HEK293T (cell line): ENCODE data around the gene TMEM88.

Source experiments
- CTCF ChIA-PET: fragments of 350-600 bp; formaldehyde crosslinking; extraction: SDS; loops from one replicate; lab custom pipeline; 2021; ENCODE audit warnings: antibody characterized with exemption, inconsistent platforms; lab: Yijun Ruan, JAX
- POLR2A ChIA-PET: fragments of 350-600 bp; formaldehyde crosslinking; extraction: SDS; loops from one replicate; lab custom pipeline; 2020; ENCODE audit warnings: antibody characterized with exemption, inconsistent platforms; lab: Yijun Ruan, JAX
- DNase-seq: peaks from one replicate; pipeline ENCODE4 v3.0.0; 2012; ENCODE audit warnings: mixed read lengths; ENCODE audit errors: extremely low spot score
- ARNT ChIP-seq: fragments of 450-650 bp; IDR thresholded peaks from 2 replicates; pipeline ENCODE4 v1.6.1; 2017; ENCODE audit warnings: mild to moderate bottlenecking
- BHLHE40 ChIP-seq: fragments of 450-650 bp; IDR thresholded peaks from 2 replicates; pipeline ENCODE4 v1.6.1; 2016; ENCODE audit warnings: mild to moderate bottlenecking, moderate library complexity, borderline replicate concordance
- CTBP1 ChIP-seq: fragments of 450-650 bp; IDR thresholded peaks from 2 replicates; pipeline ENCODE4 v1.6.1; 2016; ENCODE audit warnings: borderline replicate concordance
- ELF4 ChIP-seq: fragments of 450-650 bp; IDR thresholded peaks from 2 replicates; pipeline ENCODE4 v1.6.1; 2017; ENCODE audit warnings: antibody characterized with exemption
- FOXA1 ChIP-seq: fragments of 450-650 bp; IDR thresholded peaks from 2 replicates; pipeline ENCODE4 v1.6.1; 2016; ENCODE audit warnings: mild to moderate bottlenecking
- FOXK2 ChIP-seq: fragments of 450-650 bp; IDR thresholded peaks from 2 replicates; pipeline ENCODE4 v1.6.1; 2016; ENCODE audit warnings: mild to moderate bottlenecking
- FOXM1 ChIP-seq: fragments of 450-650 bp; IDR thresholded peaks from 2 replicates; pipeline ENCODE4 v1.6.1; 2017; ENCODE audit warnings: mild to moderate bottlenecking, borderline replicate concordance
- HDGF ChIP-seq: fragments of 450-650 bp; IDR thresholded peaks from 2 replicates; pipeline ENCODE4 v1.6.1; 2017; ENCODE audit warnings: antibody characterized with exemption, borderline replicate concordance
- L3MBTL2 ChIP-seq: fragments of 450-650 bp; conservative IDR thresholded peaks from 2 replicates; pipeline ENCODE4 v1.6.1; 2016; ENCODE audit warnings: mild to moderate bottlenecking
- LEF1 ChIP-seq: fragments of 450-650 bp; IDR thresholded peaks from 2 replicates; pipeline ENCODE4 v1.6.1; 2017; ENCODE audit warnings: mild to moderate bottlenecking, borderline replicate concordance
- NFRKB ChIP-seq: fragments of 450-650 bp; IDR thresholded peaks from 2 replicates; pipeline ENCODE4 v1.6.1; 2016; ENCODE audit warnings: mild to moderate bottlenecking, moderate library complexity
- PKNOX1 ChIP-seq: fragments of 450-650 bp; IDR thresholded peaks from 2 replicates; pipeline ENCODE4 v1.6.1; 2016
- SP1 ChIP-seq: fragments of 450-650 bp; IDR thresholded peaks from 2 replicates; pipeline ENCODE4 v1.6.1; 2017
- SUZ12 ChIP-seq: fragments of 450-650 bp; IDR thresholded peaks from 2 replicates; pipeline ENCODE4 v1.6.1; 2016; ENCODE audit warnings: mild to moderate bottlenecking
- TARDBP ChIP-seq: fragments of 450-650 bp; IDR thresholded peaks from 2 replicates; pipeline ENCODE4 v1.6.1; 2016
- ZNF384 ChIP-seq: fragments of 450-650 bp; IDR thresholded peaks from 2 replicates; pipeline ENCODE4 v1.6.1; 2016

TMEM88 gene

GRCh38 chr17:7837408-7838088, 17.3 kb upstream of the TMEM88 start:
- POLR2A ChIA-PET, result interaction anchor here (0.6 to 3.7 kb wide), 3 partner anchors 20 to 150 kb away, joined by 3 to 18 read pairs (median 5); partner anchors contain the start of genes CNTROB, CYB5D1, NAA38 and TP53
- no peak for TF ChIP-seq CTBP1
- TF ChIP-seq L3MBTL2, result no peak
- no peak for TF ChIP-seq FOXM1
- TF ChIP-seq BHLHE40, result no peak
- TF ChIP-seq SP1, result no peak
- no peak for TF ChIP-seq NFRKB
- TF ChIP-seq PKNOX1, result no peak
- TF ChIP-seq TARDBP, result no peak
- no peak for TF ChIP-seq SUZ12
- no peak for TF ChIP-seq ARNT
- TF ChIP-seq ELF4, result no peak
- TF ChIP-seq FOXK2, result no peak
- no peak for DNase-seq
- CTCF ChIA-PET, result interaction anchor here (0.6 to 1.8 kb wide), 2 partner anchors 19 to 173 kb away, joined by 3 to 5 read pairs; no protein-coding TSS in a partner anchor

- ChIA-PET CTCF (interaction anchor here (0.6 to 1.8 kb wide), 2 partner anchors 18 to 122 kb away, joined by 3 to 5 read pairs; no protein-coding TSS in a partner anchor), POLR2A (interaction anchor here (0.6 to 1.1 kb wide), 5 partner anchors 18 to 152 kb away, joined by 3 to 5 read pairs (median 3); partner anchors contain the start of genes CNTROB, NAA38, TP53 and WRAP53)
- TF ChIP-seq ARNT (no peak), ELF4 (no peak), FOXA1 (no peak), SUZ12 (no peak), PKNOX1 (no peak; the same call in 1 of the 2 replicates), ZNF384 (no peak), L3MBTL2 (no peak), TARDBP (no peak), CTBP1 (no peak), BHLHE40 (no peak), SP1 (no peak), LEF1 (no peak), HDGF (no peak), FOXK2 (no peak)
- DNase-seq, result no peak
These were observed 16.5 kb upstream of the TMEM88 start for GRCh38 chr17:7838090-7839075.

GRCh38 chr17:7839190-7839875, 15.5 kb upstream of the TMEM88 start:
- ChIA-PET POLR2A (interaction anchor here (0.7 to 1.1 kb wide), 3 partner anchors 17 to 153 kb away, joined by 3 to 4 read pairs (median 3); partner anchors contain the start of gene NAA38), CTCF (interaction anchor here (0.6 to 1.8 kb wide), 2 partner anchors 18 to 123 kb away, joined by 3 to 5 read pairs; no protein-coding TSS in a partner anchor)
- no peak for TF ChIP-seq FOXK2
- no peak for TF ChIP-seq ZNF384
- TF ChIP-seq SUZ12, result no peak
- DNase-seq, result no peak

- CTCF ChIA-PET, result no interaction called here
- POLR2A ChIA-PET, result no interaction called here
- no peak; the same call in 1 of the 2 replicates for TF ChIP-seq BHLHE40
- TF ChIP-seq ARNT, result no peak
- TF ChIP-seq FOXK2, result no peak
- TF ChIP-seq SP1, result no peak
- TF ChIP-seq NFRKB, result no peak
- no peak for TF ChIP-seq ZNF384
- no peak for TF ChIP-seq TARDBP
- TF ChIP-seq FOXM1, result no peak
- TF ChIP-seq CTBP1, result no peak
- TF ChIP-seq LEF1, result no peak
- DNase-seq, result no peak
These were observed 15.0 kb upstream of the TMEM88 start for GRCh38 chr17:7839876-7840261.

- ChIA-PET CTCF (no interaction called here), POLR2A (interaction anchor here (1.7 to 3.4 kb wide), 2 partner anchors 16 to 152 kb away, joined by 6 to 18 read pairs; partner anchors contain the start of genes NAA38, TP53 and WRAP53)
- TF ChIP-seq HDGF (no peak), SUZ12 (no peak), FOXK2 (no peak), FOXM1 (no peak), BHLHE40 (no peak), CTBP1 (no peak), L3MBTL2 (no peak), ARNT (no peak), NFRKB (no peak), PKNOX1 (no peak), ZNF384 (no peak), ELF4 (no peak), LEF1 (no peak)
- no peak for DNase-seq
These were observed 14.4 kb upstream of the TMEM88 start for GRCh38 chr17:7840441-7840840.
